Suprapubic skin (tissue), 4 donors: ENCODE measurements around the gene ESRP2. TPM values are rescaled to one million over a fixed set of nuclear protein-coding genes. Genes with fewer than 3 reads are reported as not detected.

Experiments
- DNase-seq, 2 donors: peaks; one replicate each; pipeline ENCODE4 v3.0.0-alpha.2; 2019; ENCODE audit warnings: low spot score in 2 of 2
- H3K27ac ChIP-seq: fragments of 200-600 bp; sonication (generic); one replicate; pipeline ENCODE4 v1.5.1; 2019
- H3K27me3 ChIP-seq: fragments of 200-600 bp; sonication (generic); one replicate; pipeline ENCODE4 v1.5.1; 2019
- H3K36me3 ChIP-seq: fragments of 200-600 bp; sonication (generic); one replicate; pipeline ENCODE4 v1.5.1; 2019
- H3K4me1 ChIP-seq: fragments of 200-600 bp; sonication (generic); one replicate; pipeline ENCODE4 v1.5.1; 2019
- H3K4me3 ChIP-seq: fragments of 200-600 bp; sonication (generic); one replicate; pipeline ENCODE4 v1.5.1; 2019; ENCODE audit warnings: mild to moderate bottlenecking
- H3K9me3 ChIP-seq: fragments of 200-600 bp; sonication (generic); one replicate; pipeline ENCODE4 v1.5.1; 2019
- CTCF ChIP-seq, 2 donors: fragments of 200-600 bp in 1 of 2; fragments of 450-650 bp in 1 of 2; sonication (generic) in 1 of 2; IDR thresholded peaks; one replicate each; pipeline ENCODE4 v1.5.1; 2016 to 2019; ENCODE audit warnings: antibody characterized with exemption in 2 of 2, mild to moderate bottlenecking in 1 of 2, moderate library complexity in 1 of 2
- EP300 ChIP-seq: sonication (generic); formaldehyde crosslinking; IDR thresholded peaks from one replicate; pipeline ENCODE4 v1.6.1; 2017; ENCODE audit warnings: antibody characterized with exemption
- POLR2A ChIP-seq, 2 donors: fragments of 450-650 bp; IDR thresholded peaks; one replicate each; pipeline ENCODE4 v1.6.1; 2017; ENCODE audit warnings: antibody characterized with exemption in 2 of 2, mild to moderate bottlenecking in 2 of 2, moderate library complexity in 2 of 2
- POLR2AphosphoS5 ChIP-seq, 3 donors: sonication (generic); formaldehyde crosslinking; IDR thresholded peaks; one replicate each; pipeline ENCODE4 v1.6.1; 2017; ENCODE audit warnings: antibody characterized with exemption in 3 of 3
- WGBS: methylation state at CpG from one replicate; pipeline ENCODE4 v1.1.5; 2018; 5-methylcytosine and 5-hydroxymethylcytosine counted together
- total RNA-seq, 4 donors: library from RNA; depleted of rRNA; stranded (reverse); fragments of >200 nt; gene quantifications; one replicate each; pipeline ENCODE4 v1.1.0, GENCODE V29; 2016

The ESRP2 gene
- total RNA-seq, 4 donors from 2014 or later: 77.0 to 133 (median 99.7) TPM

GRCh38 chr16:68244481-68244902 lies 8.6 kb upstream of the ESRP2 start:
- H3K4me1 ChIP-seq: peaks cover 45% of the 10 kb centered on the region
- no peaks in the 10 kb centered on the region for H3K27me3 ChIP-seq
- H3K4me3 ChIP-seq: peak overlapping the region; percentile 87
- H3K9me3 ChIP-seq: no peaks in the 10 kb centered on the region
- peaks cover 9% of the 10 kb centered on the region for H3K36me3 ChIP-seq
- DNase-seq: no peak
- 61% methylated on average over 2 of the region's 20 CpGs for WGBS
- TF ChIP-seq POLR2AphosphoS5 (IDR thresholded peaks at IDR 0.05) (no peak), EP300 (no peak)
- H3K27ac ChIP-seq: peak overlapping the region; percentile 36

GRCh38 chr16:68242926-68243858 lies 7.3 kb upstream of the ESRP2 start:
- H3K36me3 ChIP-seq: no peaks in the 10 kb centered on the region
- no peak for TF ChIP-seq POLR2AphosphoS5 (IDR thresholded peaks at IDR 0.05)
- H3K27ac ChIP-seq: no peak overlapping the region
- H3K4me1 ChIP-seq: peaks cover 45% of the 10 kb centered on the region
- WGBS: 88% methylated on average over 9 of the region's 9 CpGs
- H3K4me3 ChIP-seq: no peak overlapping the region
- no peaks in the 10 kb centered on the region for H3K9me3 ChIP-seq
- DNase-seq: no peak
- H3K27me3 ChIP-seq: no peaks in the 10 kb centered on the region

GRCh38 chr16:68242085-68242484 lies 6.2 kb upstream of the ESRP2 start:
- H3K9me3 ChIP-seq: no peaks in the 10 kb centered on the region
- 87% methylated on average over 7 of the region's 7 CpGs for WGBS
- TF ChIP-seq POLR2A (IDR thresholded peaks at IDR 0.05): no peak
- TF ChIP-seq EP300: no peak
- no peak for TF ChIP-seq POLR2AphosphoS5 (IDR thresholded peaks at IDR 0.05)
- no peak for TF ChIP-seq CTCF (IDR thresholded peaks at IDR 0.05)
- H3K27me3 ChIP-seq: no peaks in the 10 kb centered on the region
- peaks cover 42% of the 10 kb centered on the region for H3K4me1 ChIP-seq
- no peaks in the 10 kb centered on the region for H3K36me3 ChIP-seq
- DNase-seq: no peak
- no peak overlapping the region for H3K27ac ChIP-seq
- H3K4me3 ChIP-seq: no peak overlapping the region

- Histone ChIP-seq H3K27ac (peak overlapping the region; percentile 96), H3K36me3 (no peaks in the 10 kb centered on the region), H3K4me1 (peaks cover 54% of the 10 kb centered on the region), H3K27me3 (no peaks in the 10 kb centered on the region), H3K4me3 (peak overlapping the region; percentile 54), H3K9me3 (no peaks in the 10 kb centered on the region)
- no peak for DNase-seq
- WGBS: 14% methylated on average over 20 of the region's 20 CpGs
- TF ChIP-seq EP300 (no peak), POLR2AphosphoS5 (IDR thresholded peaks at IDR 0.05) (no peak), POLR2A (IDR thresholded peaks at IDR 0.05) (no peak), CTCF (IDR thresholded peaks at IDR 0.05) (no peak)
Observed at GRCh38 chr16:68238029-68238345, 2.1 kb upstream of the ESRP2 start.

- DNase-seq: peak; percentile 98 to 99
- H3K4me1 ChIP-seq: peaks cover 60% of the 10 kb centered on the region
- peak; percentile 53 to 56 for TF ChIP-seq POLR2A (IDR thresholded peaks at IDR 0.05)
- peak in 2 of 3 donors; percentile 79 to 85 for TF ChIP-seq POLR2AphosphoS5 (IDR thresholded peaks at IDR 0.05)
- TF ChIP-seq EP300: no peak
- no peak for TF ChIP-seq CTCF (IDR thresholded peaks at IDR 0.05)
- 0% methylated on average over 39 of the region's 72 CpGs for WGBS
- H3K27ac ChIP-seq: peak overlapping the region; percentile 96
- peak overlapping the region; percentile 54 for H3K4me3 ChIP-seq
- no peaks in the 10 kb centered on the region for H3K36me3 ChIP-seq
- no peaks in the 10 kb centered on the region for H3K27me3 ChIP-seq
- no peaks in the 10 kb centered on the region for H3K9me3 ChIP-seq
Observed at GRCh38 chr16:68237243-68238028, 1.5 kb upstream of the ESRP2 start.

- DNase-seq: no peak
- TF ChIP-seq POLR2A (IDR thresholded peaks at IDR 0.05) (no peak), POLR2AphosphoS5 (IDR thresholded peaks at IDR 0.05) (no peak), CTCF (IDR thresholded peaks at IDR 0.05) (no peak), EP300 (no peak)
- WGBS: 17% methylated on average over 13 of the region's 21 CpGs
- H3K4me3 ChIP-seq: peak overlapping the region; percentile 54
- peaks cover 61% of the 10 kb centered on the region for H3K4me1 ChIP-seq
- H3K9me3 ChIP-seq: no peaks in the 10 kb centered on the region
- H3K27ac ChIP-seq: peak overlapping the region; percentile 96
- no peaks in the 10 kb centered on the region for H3K27me3 ChIP-seq
- peaks cover 5% of the 10 kb centered on the region for H3K36me3 ChIP-seq
Observed at GRCh38 chr16:68236826-68237242, 907 bp upstream of the ESRP2 start.
